Measurements from ENCODE around the gene ARRDC5.

ARRDC5 gene

DNA sequence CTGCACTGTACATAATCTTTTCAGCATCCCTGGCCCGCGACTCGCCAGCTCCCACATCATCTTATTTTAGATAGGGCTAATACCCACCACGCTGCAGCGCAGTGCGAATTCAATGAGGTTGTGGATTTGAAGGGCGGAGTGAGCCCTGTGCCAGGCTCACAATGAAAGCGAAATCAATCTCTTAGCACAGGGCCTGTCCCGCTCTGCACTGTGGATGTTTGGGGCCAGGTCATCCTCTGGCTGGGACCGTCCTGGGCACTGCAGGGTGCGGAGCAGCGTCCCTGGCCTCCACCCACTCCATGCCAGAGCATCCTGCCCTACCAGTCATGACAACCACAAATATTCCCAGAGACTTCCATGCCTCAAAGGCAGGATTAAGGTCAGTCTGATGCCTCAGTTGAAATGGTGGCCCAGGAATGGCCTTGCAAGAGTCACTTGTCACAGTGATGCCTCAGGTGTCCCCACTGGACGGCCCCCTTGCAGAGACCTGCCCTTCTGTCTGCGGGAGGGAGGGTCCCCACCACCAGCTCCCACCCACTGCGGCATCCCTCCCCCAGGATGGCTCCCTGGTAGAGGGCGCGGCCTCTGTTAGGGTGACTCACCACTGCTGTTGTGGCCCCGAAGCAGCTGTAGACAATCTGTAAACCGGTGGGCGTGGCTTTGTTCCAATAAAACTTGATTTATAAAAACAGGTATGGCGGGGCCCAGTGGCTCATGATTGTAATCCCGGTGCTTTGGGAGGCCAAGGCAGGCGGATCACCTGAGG lies 12.2 kb upstream of the ARRDC5 start:
- TF ChIP-seq CTCF (IDR thresholded peaks at IDR 0.05; ENCODE audit: borderline replicate concordance, insufficient read depth, low read depth, low read length): no peak
- no peak overlapping the region for H3K4me3 ChIP-seq (ENCODE audit: low read depth, low read length)

DNA sequence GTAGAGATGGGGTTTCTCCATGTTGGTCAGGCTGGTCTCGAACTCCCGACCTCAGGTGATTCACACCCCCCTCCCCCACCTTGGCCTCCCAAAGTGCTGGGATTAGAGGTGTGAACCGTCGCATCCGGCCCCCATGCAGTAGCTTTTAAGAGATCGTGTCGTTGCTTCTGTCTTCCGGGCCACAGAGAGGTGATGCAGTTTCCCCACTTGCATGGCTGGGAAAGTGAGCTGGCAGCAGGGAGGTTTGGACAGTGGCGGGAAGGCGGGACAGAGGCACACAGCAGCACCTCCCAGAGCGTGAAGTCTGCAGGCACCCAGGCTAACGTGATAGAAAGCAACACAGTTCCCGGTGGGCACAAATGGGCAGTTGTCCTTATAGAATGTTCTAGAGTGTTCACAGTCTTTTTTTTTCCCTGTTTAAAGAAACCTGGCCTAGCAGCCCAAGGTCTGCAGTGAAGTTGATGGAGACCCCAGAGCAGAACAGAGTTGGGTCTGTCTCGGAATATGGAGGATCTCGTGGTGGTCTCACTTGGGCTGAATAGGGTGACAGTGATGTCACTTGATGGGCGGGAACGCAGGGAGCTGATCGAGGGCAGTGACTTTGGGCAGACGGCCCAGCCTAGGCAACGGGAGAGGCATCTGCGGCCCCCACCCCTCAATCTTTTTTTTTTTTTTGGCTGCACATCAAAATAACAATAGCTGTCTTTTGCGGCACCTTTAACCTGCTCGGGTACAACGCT lies 11.5 kb upstream of the ARRDC5 start:
- TF ChIP-seq CTCF (IDR thresholded peaks at IDR 0.05; ENCODE audit: borderline replicate concordance, insufficient read depth, low read depth, low read length): no peak
- no peak overlapping the region for H3K4me3 ChIP-seq (ENCODE audit: low read depth, low read length)

GRCh38 chr19:4911786-4912672 lies 9.3 kb upstream of the ARRDC5 start:
- peak; percentile 52; the same call in 1 of the 2 replicates for TF ChIP-seq CTCF (IDR thresholded peaks at IDR 0.05; ENCODE audit: borderline replicate concordance, insufficient read depth, low read depth, low read length)
- H3K4me3 ChIP-seq (ENCODE audit: low read depth, low read length): peak overlapping the region; percentile 81

DNA sequence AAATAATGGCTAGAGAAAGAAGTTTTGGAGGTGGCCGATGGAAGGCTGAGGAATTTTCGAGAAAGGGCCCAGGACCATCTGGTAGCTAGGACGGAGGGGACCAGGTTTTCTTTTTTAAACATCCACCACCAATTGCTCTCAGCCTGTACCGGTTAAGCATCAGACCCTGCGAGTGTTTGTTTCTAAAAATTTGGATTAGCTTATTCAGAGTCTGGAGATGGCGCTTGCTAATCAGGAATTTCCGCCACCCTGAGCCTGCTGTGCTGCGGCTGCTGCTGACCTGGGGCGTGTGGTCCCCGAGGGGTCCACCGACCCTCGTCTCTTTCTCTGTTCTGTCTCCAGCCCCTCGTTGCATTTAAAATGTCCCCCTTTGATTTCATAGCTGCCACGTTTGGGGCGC lies 8.6 kb upstream of the ARRDC5 start:
- no peak for TF ChIP-seq CTCF (IDR thresholded peaks at IDR 0.05; ENCODE audit: borderline replicate concordance, insufficient read depth, low read depth, low read length)
- peak overlapping the region; percentile 81 for H3K4me3 ChIP-seq (ENCODE audit: low read depth, low read length)

DNA sequence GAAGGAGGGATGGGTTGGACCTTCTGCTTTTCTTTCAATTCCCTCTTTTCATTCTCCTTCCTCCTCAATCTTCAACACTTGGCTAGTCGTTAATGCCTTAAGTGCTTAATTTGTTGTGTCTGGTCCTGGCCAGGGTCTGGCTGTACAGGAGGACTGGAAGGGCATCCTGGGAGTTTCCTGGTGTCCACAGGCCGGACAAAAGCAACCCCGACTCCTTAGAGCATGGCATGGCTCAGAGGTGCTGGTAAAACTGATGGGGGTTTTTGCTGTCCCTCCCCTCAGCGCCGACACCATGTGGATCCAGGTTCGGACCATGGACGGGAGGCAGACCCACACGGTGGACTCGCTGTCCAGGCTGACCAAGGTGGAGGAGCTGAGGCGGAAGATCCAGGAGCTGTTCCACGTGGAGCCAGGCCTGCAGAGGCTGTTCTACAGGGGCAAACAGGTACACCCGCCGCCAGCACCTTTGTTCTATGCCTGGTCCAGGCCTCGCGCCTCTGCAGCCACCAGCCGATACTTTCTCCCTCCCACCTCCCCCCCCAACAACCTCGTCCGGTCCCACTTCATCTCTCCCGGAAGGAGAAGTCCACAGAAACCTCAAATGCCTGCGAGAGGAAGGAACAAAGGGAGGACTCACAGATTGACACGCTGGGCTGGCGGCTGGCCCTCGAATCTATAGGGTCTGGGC lies 8.0 kb upstream of the ARRDC5 start:
- no peak for TF ChIP-seq CTCF (IDR thresholded peaks at IDR 0.05; ENCODE audit: borderline replicate concordance, insufficient read depth, low read depth, low read length)
- peak overlapping the region; percentile 81 for H3K4me3 ChIP-seq (ENCODE audit: low read depth, low read length)

GRCh38 chr19:4909897-4910593 lies 7.3 kb upstream of the ARRDC5 start:
- H3K4me3 ChIP-seq (ENCODE audit: low read depth, low read length): peak overlapping the region; percentile 89
- TF ChIP-seq CTCF (IDR thresholded peaks at IDR 0.05; ENCODE audit: borderline replicate concordance, insufficient read depth, low read depth, low read length): no peak

Measured in GM12875 (cell line).